Kidney epithelial cell (primary cell): Measurements from ENCODE around the gene CCDC85C. TPM values are rescaled to one million over a fixed set of nuclear protein-coding genes. Genes with fewer than 3 reads are reported as not detected.

ENCODE experiments used
- DNase-seq: peaks from one replicate; pipeline ENCODE4 v3.0.0-alpha.2; 2010; ENCODE audit warnings: low read depth
- H3K27me3 ChIP-seq: 2 replicates; pipeline ENCODE4 v1.6.0; 2011; ENCODE audit warnings: low read length; ENCODE audit not compliant: control insufficient read depth, insufficient read depth
- H3K36me3 ChIP-seq: 2 replicates; pipeline ENCODE4 v1.5.1; 2011; ENCODE audit warnings: low read length; ENCODE audit not compliant: control insufficient read depth, insufficient read depth
- H3K4me3 ChIP-seq: 2 replicates; pipeline ENCODE4 v1.5.1; 2011; ENCODE audit warnings: low read depth, mild to moderate bottlenecking, control low read depth, low read length
- CTCF ChIP-seq: IDR thresholded peaks from 2 replicates; pipeline ENCODE4 v1.5.1; 2011; ENCODE audit warnings: mild to moderate bottlenecking, moderate library complexity, low read length, control low read depth, inconsistent platforms; ENCODE audit not compliant: insufficient read depth, poor library complexity, severe bottlenecking
- total RNA-seq: library from RNA; depleted of rRNA; stranded (reverse); fragments of >200 nt; gene quantifications from 2 replicates; pipeline ENCODE4 v1.2.3, GENCODE V29; 2015

Gene CCDC85C
- total RNA-seq, 1 donor from 2014 or later = 32.4 TPM

DNA sequence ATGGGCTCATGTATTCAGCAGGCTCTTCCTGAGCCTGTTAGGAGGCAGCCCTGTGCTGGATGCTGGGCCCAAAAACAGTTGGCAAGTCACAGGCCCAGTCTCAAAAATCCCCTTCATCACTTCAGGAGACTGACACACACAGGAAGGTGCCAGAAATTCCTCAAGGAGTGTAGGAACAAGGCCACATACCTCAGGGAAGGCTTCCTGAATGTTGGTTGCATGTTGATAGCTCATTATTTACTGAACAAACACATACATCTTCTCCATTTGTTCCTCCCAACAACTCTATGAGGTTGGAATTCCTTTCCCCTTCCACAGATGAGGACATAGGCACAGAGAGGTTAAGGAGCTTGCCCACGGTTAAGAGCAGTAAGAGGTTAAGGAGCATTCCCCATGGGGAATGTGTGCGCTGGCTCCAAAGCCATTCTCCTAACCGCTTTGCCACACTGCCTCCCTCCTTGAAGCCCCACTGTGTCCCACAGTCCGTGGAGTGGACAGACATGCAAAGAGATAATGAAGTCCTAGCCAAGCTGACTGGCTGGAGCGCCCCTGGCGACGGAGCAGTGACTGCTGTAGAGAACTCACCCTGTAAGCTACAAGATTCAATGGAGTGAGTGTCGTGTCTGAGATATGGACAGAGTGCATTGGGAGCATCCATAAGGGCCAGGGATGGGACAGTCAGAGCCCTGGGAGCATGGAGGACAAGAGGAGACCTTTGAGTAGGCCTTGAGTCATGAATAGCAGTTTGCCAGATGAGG lies 44.2 kb upstream of the CCDC85C start:
- DNase-seq = no peak
- Histone ChIP-seq H3K27me3 (peaks cover 2% of the 10 kb centered on the region), H3K36me3 (no peaks in the 10 kb centered on the region), H3K4me3 (no peak overlapping the region)
- TF ChIP-seq CTCF = no peak

GRCh38 chr14:99647411-99647810 lies 43.4 kb upstream of the CCDC85C start:
- Histone ChIP-seq H3K4me3 (no peak overlapping the region), H3K36me3 (no peaks in the 10 kb centered on the region), H3K27me3 (peaks cover 2% of the 10 kb centered on the region)
- TF ChIP-seq CTCF = no peak
- no peak for DNase-seq

DNA sequence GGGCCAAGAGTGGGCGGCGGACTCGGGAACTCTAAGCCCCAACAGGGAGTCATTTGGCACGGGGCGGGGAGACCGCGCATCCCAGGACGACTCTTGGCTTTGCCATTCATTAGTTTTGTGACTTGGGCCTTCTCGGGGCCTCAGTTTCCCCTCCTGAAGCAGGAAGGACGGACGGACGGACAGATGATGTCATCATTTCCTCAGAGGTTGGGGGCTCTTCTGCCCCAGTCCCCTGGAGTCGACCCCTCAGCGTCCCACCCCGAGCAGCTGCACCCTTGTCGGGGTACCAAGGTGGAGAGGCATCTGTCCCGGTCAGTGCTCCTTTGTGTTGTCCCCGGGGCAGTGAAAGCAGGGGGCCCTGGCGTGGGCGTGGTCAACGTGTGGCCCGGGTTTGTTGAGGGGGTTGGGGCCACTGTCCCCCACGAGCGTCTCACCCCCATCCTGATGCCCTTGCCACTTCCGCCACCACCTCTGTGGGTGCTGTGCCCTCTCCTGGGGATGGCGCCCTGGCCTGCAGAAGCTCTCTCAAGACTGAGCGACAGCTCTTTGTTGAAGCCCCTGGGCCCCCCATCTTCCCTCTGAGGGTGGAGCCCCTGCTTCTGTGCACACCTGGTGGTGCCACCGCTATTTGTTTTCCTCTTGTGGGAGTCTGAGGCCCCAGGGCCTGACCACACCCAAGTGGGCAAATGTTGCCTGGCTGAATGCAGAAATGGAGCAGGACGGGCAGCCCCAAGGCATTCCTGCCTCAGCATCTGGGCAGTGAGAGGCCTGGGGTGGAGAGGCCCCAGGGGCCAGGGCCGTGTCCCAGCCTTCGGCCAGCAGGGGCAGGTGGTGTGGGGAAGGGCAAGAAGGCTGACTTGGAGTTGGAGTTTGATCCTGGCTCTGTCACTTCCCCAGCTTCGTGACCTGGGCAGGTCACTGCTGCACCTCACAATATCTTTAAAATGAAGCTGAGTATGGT lies 41.8 kb upstream of the CCDC85C start:
- no peak for DNase-seq
- Histone ChIP-seq H3K4me3 (peak overlapping the region; percentile 24), H3K27me3 (peaks cover 2% of the 10 kb centered on the region), H3K36me3 (no peaks in the 10 kb centered on the region)
- TF ChIP-seq CTCF = no peak

DNA sequence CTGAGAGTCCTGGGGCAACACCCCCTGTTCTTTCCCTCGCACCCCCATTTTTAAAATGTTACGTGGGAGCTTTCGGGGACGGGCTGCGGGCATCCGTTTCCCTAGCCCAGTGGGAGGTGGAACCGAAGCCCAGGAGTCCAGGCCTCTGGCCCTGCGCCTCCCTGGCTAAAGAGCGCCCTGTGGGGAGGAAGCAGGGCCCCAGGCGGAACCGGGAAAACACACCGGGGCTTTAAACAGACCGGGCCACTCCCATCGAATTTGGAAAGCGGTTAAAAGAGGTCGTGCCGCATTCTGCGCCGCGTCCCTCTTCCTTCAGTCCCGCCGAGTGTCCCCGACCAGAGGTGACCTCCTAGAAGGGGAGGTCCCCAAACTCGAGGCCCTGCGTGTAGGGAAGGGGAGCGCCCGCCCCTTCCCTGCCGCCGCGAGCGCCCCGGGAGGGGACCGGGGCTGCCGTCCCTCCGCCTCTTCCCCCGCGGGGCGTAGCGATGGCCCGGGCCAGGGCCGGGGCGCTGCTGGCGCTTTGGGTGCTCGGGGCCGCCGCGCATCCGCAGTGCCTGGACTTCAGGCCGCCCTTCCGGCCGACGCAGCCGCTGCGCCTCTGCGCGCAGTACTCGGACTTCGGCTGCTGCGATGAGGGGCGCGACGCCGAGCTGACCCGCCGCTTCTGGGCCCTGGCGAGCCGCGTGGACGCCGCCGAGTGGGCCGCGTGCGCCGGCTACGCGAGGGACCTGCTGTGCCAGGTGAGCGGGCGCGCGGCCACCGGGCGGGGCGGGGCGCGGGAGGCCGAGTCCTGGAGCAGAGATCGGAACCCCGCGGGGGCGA lies 40.9 kb upstream of the CCDC85C start, which contains the start of gene HHIPL1:
Gene HHIPL1, plus strand, starts transcription at position 407 of the 822 bp plus-strand sequence. Its CDS starts 79 bp downstream, at position 486.
- no peaks in the 10 kb centered on the region for H3K36me3 ChIP-seq
- H3K27me3 ChIP-seq = peaks cover 2% of the 10 kb centered on the region
- H3K4me3 ChIP-seq = peak within 1 kb of the TSS; percentile 24
- no peak for TF ChIP-seq CTCF
- no peak for DNase-seq

GRCh38 chr14:99644035-99644587 lies 40.1 kb upstream of the CCDC85C start:
- Histone ChIP-seq H3K4me3 (no peak overlapping the region), H3K27me3 (peaks cover 2% of the 10 kb centered on the region), H3K36me3 (no peaks in the 10 kb centered on the region)
- DNase-seq = no peak
- TF ChIP-seq CTCF = no peak
